HUES48 (cell line): ENCODE results near the gene COA1.
"Not testable (repeated sequence)": the region's sequence is repeated elsewhere in the genome, so short reads cannot be mapped to it uniquely, and the experiment has no call there.

Source experiments
- H3K27ac ChIP-seq: one replicate; pipeline ENCODE4 v1.7.0; 2013; ENCODE audit warnings: low read depth, low read length, inconsistent platforms
- H3K27me3 ChIP-seq: 2 replicates; pipeline ENCODE4 v1.6.1; 2013; ENCODE audit warnings: mild to moderate bottlenecking, low read length; ENCODE audit not compliant: control insufficient read depth, insufficient read depth
- H3K36me3 ChIP-seq: 2 replicates; pipeline ENCODE4 v1.6.1; 2013; ENCODE audit warnings: low read length; ENCODE audit not compliant: control insufficient read depth, insufficient read depth
- H3K4me1 ChIP-seq: 2 replicates; pipeline ENCODE4 v1.6.1; 2013; ENCODE audit warnings: mild to moderate bottlenecking, low read length; ENCODE audit not compliant: control insufficient read depth, insufficient read depth
- H3K4me3 ChIP-seq: 2 replicates; pipeline ENCODE4 v1.5.1; 2013; ENCODE audit warnings: mild to moderate bottlenecking, low read depth, low read length
- H3K9ac ChIP-seq: 2 replicates; pipeline ENCODE4 v1.6.1; 2013; ENCODE audit warnings: mild to moderate bottlenecking, low read depth, low read length, moderate library complexity
- H3K9me3 ChIP-seq: 2 replicates; pipeline ENCODE4 v1.6.1; 2013; ENCODE audit warnings: low read length; ENCODE audit not compliant: control insufficient read depth, insufficient read depth

Gene COA1

GRCh38 chr7:43637114-43637806, 92.1 kb downstream of the COA1 start:
- H3K27ac ChIP-seq = no peak overlapping the region
- no peaks in the 10 kb centered on the region for H3K4me1 ChIP-seq
- no peaks in the 10 kb centered on the region for H3K9me3 ChIP-seq
- H3K4me3 ChIP-seq = no peak overlapping the region
- no peak overlapping the region for H3K9ac ChIP-seq
- H3K36me3 ChIP-seq = peaks cover 88% of the 10 kb centered on the region
- no peaks in the 10 kb centered on the region for H3K27me3 ChIP-seq

GRCh38 chr7:43636093-43636492, 93.2 kb downstream of the COA1 start:
- Histone ChIP-seq H3K4me3 (no peak overlapping the region), H3K4me1 (no peaks in the 10 kb centered on the region), H3K9me3 (no peaks in the 10 kb centered on the region), H3K27ac (no peak overlapping the region), H3K36me3 (peaks cover 95% of the 10 kb centered on the region), H3K27me3 (no peaks in the 10 kb centered on the region), H3K9ac (no peak overlapping the region)

GRCh38 chr7:43634384-43634783, 94.9 kb downstream of the COA1 start:
- no peaks in the 10 kb centered on the region for H3K9me3 ChIP-seq
- H3K36me3 ChIP-seq = peaks cover 85% of the 10 kb centered on the region
- no peaks in the 10 kb centered on the region for H3K27me3 ChIP-seq
- H3K4me3 ChIP-seq = no peak overlapping the region
- no peak overlapping the region for H3K27ac ChIP-seq
- no peaks in the 10 kb centered on the region for H3K4me1 ChIP-seq
- H3K9ac ChIP-seq = no peak overlapping the region

GRCh38 chr7:43632746-43633145, 96.6 kb downstream of the COA1 start:
- Histone ChIP-seq H3K4me1 (no peaks in the 10 kb centered on the region), H3K27me3 (no peaks in the 10 kb centered on the region), H3K36me3 (peaks cover 76% of the 10 kb centered on the region), H3K9me3 (no peaks in the 10 kb centered on the region), H3K4me3 (no peak overlapping the region), H3K27ac (no peak overlapping the region), H3K9ac (no peak overlapping the region)

- Histone ChIP-seq H3K27ac (no peak overlapping the region), H3K36me3 (peaks cover 72% of the 10 kb centered on the region), H3K9ac (no peak overlapping the region)
Observed at GRCh38 chr7:43631559-43631958, 97.8 kb downstream of the COA1 start.

GRCh38 chr7:43630482-43630881, 98.8 kb downstream of the COA1 start:
- H3K4me1 ChIP-seq = no peaks in the 10 kb centered on the region
- no peak overlapping the region for H3K27ac ChIP-seq
- H3K9me3 ChIP-seq = no peaks in the 10 kb centered on the region
- no peak overlapping the region for H3K4me3 ChIP-seq
- H3K36me3 ChIP-seq = peaks cover 64% of the 10 kb centered on the region
- no peak overlapping the region for H3K9ac ChIP-seq
- no peaks in the 10 kb centered on the region for H3K27me3 ChIP-seq

More at GRCh38 chr7:43631559-43631958, 97.8 kb downstream of the COA1 start:
- H3K4me1 ChIP-seq = no peaks in the 10 kb centered on the region
- no peaks in the 10 kb centered on the region for H3K27me3 ChIP-seq
- H3K4me3 ChIP-seq = no peak overlapping the region
- no peaks in the 10 kb centered on the region for H3K9me3 ChIP-seq

- peaks cover 64% of the 10 kb centered on the region for H3K36me3 ChIP-seq
- H3K4me3 ChIP-seq = no peak overlapping the region
- H3K27me3 ChIP-seq = no peaks in the 10 kb centered on the region
- H3K4me1 ChIP-seq = no peaks in the 10 kb centered on the region
- no peak overlapping the region for H3K9ac ChIP-seq
- H3K9me3 ChIP-seq = no peaks in the 10 kb centered on the region
- H3K27ac ChIP-seq = no peak overlapping the region
Observed at GRCh38 chr7:43629857-43630256, 99.5 kb downstream of the COA1 start.

GRCh38 chr7:43628431-43628830, 100.9 kb downstream of the COA1 start:
- Histone ChIP-seq H3K4me1 (no peaks in the 10 kb centered on the region), H3K9me3 (no peaks in the 10 kb centered on the region), H3K9ac (no peak overlapping the region), H3K36me3 (peaks cover 63% of the 10 kb centered on the region), H3K27me3 (no peaks in the 10 kb centered on the region), H3K4me3 (no peak overlapping the region), H3K27ac (no peak overlapping the region)

GRCh38 chr7:43627798-43628197, 101.5 kb downstream of the COA1 start:
- not testable (repeated sequence) for H3K4me3 ChIP-seq, H3K4me1 ChIP-seq

GRCh38 chr7:43626695-43627094, 102.6 kb downstream of the COA1 start:
- Histone ChIP-seq H3K9ac (no peak overlapping the region), H3K9me3 (no peaks in the 10 kb centered on the region), H3K27ac (no peak overlapping the region), H3K36me3 (peaks cover 49% of the 10 kb centered on the region), H3K27me3 (no peaks in the 10 kb centered on the region), H3K4me3 (no peak overlapping the region), H3K4me1 (no peaks in the 10 kb centered on the region)

More at GRCh38 chr7:43627798-43628197, 101.5 kb downstream of the COA1 start:
- not testable (repeated sequence) for H3K9ac ChIP-seq, H3K9me3 ChIP-seq, H3K27ac ChIP-seq, H3K27me3 ChIP-seq
- H3K36me3 ChIP-seq = peaks cover 57% of the 10 kb centered on the region

- no peak overlapping the region for H3K4me3 ChIP-seq
- no peaks in the 10 kb centered on the region for H3K9me3 ChIP-seq
- no peak overlapping the region for H3K27ac ChIP-seq
- H3K9ac ChIP-seq = no peak overlapping the region
- H3K27me3 ChIP-seq = no peaks in the 10 kb centered on the region
- peaks cover 48% of the 10 kb centered on the region for H3K36me3 ChIP-seq
- H3K4me1 ChIP-seq = no peaks in the 10 kb centered on the region
Observed at GRCh38 chr7:43625980-43626379, 103.3 kb downstream of the COA1 start.
